Measurements from ENCODE around the gene SH3YL1.

GRCh38 chr2:180311-180710 lies 83.5 kb downstream of the SH3YL1 start:
- TF ChIP-seq CTCF (conservative IDR thresholded peaks at IDR 0.05) (no peak), EZH2 (IDR thresholded peaks at IDR 0.05; ENCODE audit: low read depth) (no peak)
